SK-N-MC (cell line): ENCODE results near the gene TSSK6.

Experiments
- EZH2 ChIP-seq: fragments of 200-600 bp; sonication (generic); IDR thresholded peaks from one replicate; pipeline ENCODE4 v1.6.1; 2017; ENCODE audit warnings: antibody characterized with exemption
- POLR2AphosphoS5 ChIP-seq: IDR thresholded peaks from 2 replicates; pipeline ENCODE4 v1.6.1; 2012; ENCODE audit warnings: mild to moderate bottlenecking, low read depth, low read length, borderline replicate concordance

DNA sequence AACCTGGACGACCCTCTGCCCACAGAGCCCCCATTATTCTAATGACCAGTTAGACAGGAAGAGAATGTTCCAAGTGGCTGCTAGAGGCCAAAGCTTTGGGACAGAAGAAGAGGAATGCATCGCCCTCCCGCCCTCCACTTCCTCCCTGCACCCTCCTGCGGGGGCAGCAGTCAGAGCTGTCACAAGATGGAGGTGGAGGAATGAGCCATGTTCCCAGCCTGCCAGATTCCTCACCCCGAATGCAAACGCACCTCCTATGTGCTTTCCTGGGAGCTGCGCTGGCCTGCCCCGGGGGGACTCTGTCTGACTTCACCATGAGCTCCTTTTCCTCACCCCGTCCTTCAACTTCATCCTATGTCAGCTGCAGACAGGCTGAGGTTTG, 15.1 kb upstream of the TSSK6 start:
- TF ChIP-seq POLR2AphosphoS5 (no peak), EZH2 (no peak)
